Spleen (tissue), 11 donors: ENCODE results near the gene CREB3. TPM values are rescaled to one million over a fixed set of nuclear protein-coding genes. Genes with fewer than 3 reads are reported as not detected.

Source experiments
- DNase-seq: peaks from one replicate; pipeline ENCODE4 v3.0.0-alpha.2; 2020
- H3K27ac ChIP-seq, 8 donors: fragments of 200-600 bp; sonication (generic) in 7 of 8; 1 replicate in 4 of 8; 2 replicates in 4 of 8; pipeline versions ENCODE4 v1.5.0 to v1.8.0; 2016 to 2021; ENCODE audit warnings: inconsistent platforms in 4 of 8, mild to moderate bottlenecking in 4 of 8, moderate library complexity in 1 of 8
- H3K27me3 ChIP-seq, 7 donors: fragments of 200-600 bp; sonication (generic) in 6 of 7; replicated peaks in 1 of 7; 1 replicate in 4 of 7; 2 replicates in 3 of 7; pipeline versions ENCODE4 v1.5.0 to v1.8.0; 2016 to 2021; ENCODE audit warnings: inconsistent platforms in 3 of 7, mild to moderate bottlenecking in 1 of 7
- H3K36me3 ChIP-seq, 6 donors: fragments of 200-600 bp; sonication (generic) in 5 of 6; 1 replicate in 4 of 6; 2 replicates in 2 of 6; pipeline versions ENCODE4 v1.5.0 to v1.8.0; 2016 to 2021; ENCODE audit warnings: inconsistent platforms in 2 of 6
- H3K4me1 ChIP-seq, 6 donors: fragments of 200-600 bp; sonication (generic) in 5 of 6; 1 replicate in 3 of 6; 2 replicates in 3 of 6; pipeline versions ENCODE4 v1.5.0 to v1.8.0; 2016 to 2021; ENCODE audit warnings: inconsistent platforms in 3 of 6
- H3K4me3 ChIP-seq, 8 donors: fragments of 200-600 bp; sonication (generic) in 7 of 8; 1 replicate in 4 of 8; 2 replicates in 4 of 8; pipeline versions ENCODE4 v1.5.0 to v1.8.0; 2016 to 2021; ENCODE audit warnings: inconsistent platforms in 4 of 8, mild to moderate bottlenecking in 4 of 8, moderate library complexity in 2 of 8
- H3K9me3 ChIP-seq, 8 donors: fragments of 200-600 bp; sonication (generic) in 7 of 8; 1 replicate in 4 of 8; 2 replicates in 4 of 8; pipeline versions ENCODE4 v1.5.0 to v1.8.0; 2016 to 2021; ENCODE audit warnings: inconsistent platforms in 4 of 8
- CTCF ChIP-seq, 11 experiments: fragments of 200-600 bp in 7 of 11; fragments of 450-650 bp in 4 of 11; sonication (generic) in 4 of 11; IDR thresholded peaks in 8 of 11; conservative IDR thresholded peaks in 3 of 11; 1 replicate in 7 of 11; 2 replicates in 4 of 11; pipeline versions ENCODE4 v1.4.0 to v1.8.0; 2016 to 2021; ENCODE audit warnings: antibody characterized with exemption in 11 of 11, inconsistent platforms in 4 of 11, mild to moderate bottlenecking in 1 of 11
- POLR2A ChIP-seq, 3 donors: fragments of 450-650 bp; IDR thresholded peaks; one replicate each; pipeline ENCODE4 v1.5.1; 2017; ENCODE audit warnings: antibody characterized with exemption in 3 of 3, mild to moderate bottlenecking in 1 of 3
- POLR2AphosphoS5 ChIP-seq, 3 donors: sonication (generic); formaldehyde crosslinking; IDR thresholded peaks; one replicate each; pipeline ENCODE4 v1.5.1; 2017; ENCODE audit warnings: antibody characterized with exemption in 3 of 3
- WGBS, 5 donors: extraction: QIAGEN DNeasy Blood & Tissue Kit in 3 of 5; methylation state at CpG; one replicate each; pipeline versions ENCODE4 v1.1.5 to v1.1.7; 2013 to 2018; 5-methylcytosine and 5-hydroxymethylcytosine counted together
- intact Hi-C: fragments of 100-400 bp; cut with DNase I; formaldehyde crosslinking; loops from one replicate; pipeline ENCODE4 v1.15.0; 2023; ENCODE audit warnings: low total_unique reads
- polyA plus RNA-seq, 3 donors: library from polyadenylated mRNA; stranded (reverse); fragments of 200-250 nt; gene quantifications; one replicate each; pipeline ENCODE4 v1.2.1, GENCODE V29; 2013
- total RNA-seq, 7 donors: library from RNA; depleted of rRNA in 3 of 7; stranded (reverse); fragments of >200 nt in 3 of 7; fragmentation: NEBNext Ultra II Directional in 4 of 7; extraction: Animal tissue kit (Norgen Biotek cat#: 25700) in 4 of 7; gene quantifications; one replicate each; pipeline versions ENCODE4 v1.1.0 to v1.2.1, GENCODE V29; 2016 to 2021
- donor health status: healthy with polysubstance abuse.
- donor health status: DM: no; HTN: no; CAD: no; lungs with moderate emphysema.
- donor health status: DM: no; HTN: no; CAD: no.
- donor health status: Bipolar disorder and iron deficiency.
- donor health status: healthy.
- donor health status: DM: no; HTN: no; CAD: no.
- donor health status: DM: yes; HTN: yes; CAD: no.

Gene CREB3
- total and polyA plus RNA-seq, 10 donors = 14.7 to 35.9 (median 25.7) TPM

- Histone ChIP-seq H3K27me3 (no peaks in the 10 kb centered on the region), H3K36me3 (peaks cover 35 to 100% (median 100%) of the 10 kb centered on the region in 6 donors), H3K9me3 (no peaks in the 10 kb centered on the region), H3K27ac (no peak overlapping the region), H3K4me3 (no peak overlapping the region), H3K4me1 (peaks cover 0 to 9% (median 0%) of the 10 kb centered on the region in 6 donors)
- no peak for DNase-seq
- 81 to 94% (median 88%) methylated on average over 7 of the region's 7 CpGs for WGBS, 5 donors
- TF ChIP-seq POLR2AphosphoS5 (IDR thresholded peaks at IDR 0.05) = peak in 1 of 3 donors; percentile 21
- no peak for TF ChIP-seq CTCF (IDR thresholded peaks at IDR 0.05 in 8 of 11, conservative IDR thresholded peaks at IDR 0.05 in 3 of 11)
- TF ChIP-seq POLR2A (IDR thresholded peaks at IDR 0.05) = no peak
- intact Hi-C loops = no loop called here
Observed at GRCh38 chr9:35710818-35711500, 21.5 kb upstream of the CREB3 start.

DNA sequence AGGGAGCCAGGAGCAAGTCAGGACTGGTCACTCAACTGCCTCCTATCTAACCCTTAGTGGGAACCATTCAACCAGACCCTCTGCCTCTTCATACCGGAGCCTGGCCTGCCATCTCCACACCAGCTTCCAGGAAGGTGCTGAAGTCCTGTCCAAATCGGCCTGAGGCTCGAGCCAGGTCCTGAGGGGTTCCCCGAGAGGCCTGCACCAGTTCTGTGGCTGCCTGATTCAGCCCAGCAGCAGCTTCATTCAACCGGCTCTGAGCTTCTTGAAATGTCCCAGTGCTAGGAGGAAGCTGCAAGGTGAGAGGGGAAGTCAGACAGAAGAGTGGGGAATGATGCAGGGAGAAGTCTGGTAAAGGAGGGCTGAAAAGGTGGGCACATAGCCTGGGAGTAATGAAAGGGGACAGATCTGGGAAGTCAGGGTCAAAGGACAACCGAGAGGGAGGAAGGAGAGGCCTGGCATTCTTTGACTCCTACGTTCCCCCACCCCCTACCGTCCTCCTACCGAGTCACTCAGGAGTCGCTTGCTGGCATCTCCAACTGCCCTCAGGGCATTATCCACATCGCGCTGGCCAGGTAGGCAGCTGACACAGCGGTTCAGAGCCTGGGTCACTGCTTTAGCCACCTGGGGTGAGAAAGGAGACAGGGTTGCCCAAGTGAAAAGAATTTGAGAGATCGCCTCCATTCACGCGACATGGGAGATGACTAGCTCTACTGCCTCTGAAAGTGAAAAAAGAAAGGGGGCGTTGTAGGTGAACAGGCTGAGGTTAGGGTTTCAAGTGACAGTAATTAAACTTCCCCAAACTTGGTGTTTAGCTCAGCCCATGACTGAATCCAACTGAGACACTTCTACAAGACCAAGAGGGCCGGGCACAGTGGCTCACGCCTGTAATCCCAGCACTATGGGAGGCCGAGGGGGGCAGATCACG is 20.7 kb upstream of the CREB3 start:
- 82 to 93% (median 86%) methylated on average over 21 of the region's 21 CpGs for WGBS, 5 donors
- TF ChIP-seq CTCF (IDR thresholded peaks at IDR 0.05 in 8 of 11, conservative IDR thresholded peaks at IDR 0.05 in 3 of 11) (no peak), POLR2A (IDR thresholded peaks at IDR 0.05) (no peak), POLR2AphosphoS5 (IDR thresholded peaks at IDR 0.05) (peak in 1 of 3 donors; percentile 24)
- intact Hi-C loops = no loop called here
- Histone ChIP-seq H3K9me3 (no peaks in the 10 kb centered on the region), H3K27ac (peak overlapping the region in 1 of 8 donors; percentile 23), H3K36me3 (peaks cover 27 to 100% (median 100%) of the 10 kb centered on the region in 6 donors), H3K27me3 (no peaks in the 10 kb centered on the region), H3K4me3 (no peak overlapping the region), H3K4me1 (peaks cover 0 to 6% (median 0%) of the 10 kb centered on the region in 6 donors)
- DNase-seq = no peak

DNA sequence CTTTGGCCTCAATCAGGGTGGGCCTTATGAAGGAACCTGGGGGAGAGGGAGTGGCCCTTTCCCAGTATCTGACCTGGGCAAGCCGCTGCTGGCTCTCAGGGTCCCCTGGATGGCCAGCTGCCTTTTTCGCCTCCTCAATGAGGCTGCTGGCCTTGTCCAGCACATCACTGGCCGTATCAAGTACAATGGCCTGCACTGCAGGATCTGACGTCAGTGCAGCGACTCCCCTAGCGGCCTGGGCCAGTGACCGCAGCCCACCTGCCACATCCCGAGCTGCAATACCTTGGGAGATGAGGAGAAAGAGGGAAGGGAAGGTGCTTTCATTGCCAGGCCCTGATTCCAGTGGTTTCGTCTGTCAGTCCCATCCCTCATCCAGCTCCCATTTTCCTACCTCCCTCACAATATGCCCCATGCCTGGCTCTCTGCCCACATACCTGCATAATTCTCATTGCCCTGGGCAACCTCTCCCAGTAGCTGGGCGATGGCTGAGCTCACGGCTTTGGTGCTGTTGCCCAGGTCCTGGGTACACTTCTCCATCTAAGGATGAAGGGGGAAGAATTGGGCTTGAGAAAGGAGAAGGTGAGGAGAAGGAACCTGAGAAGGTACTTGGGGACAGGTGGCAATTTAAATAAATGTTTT is 19.6 kb upstream of the CREB3 start:
- H3K27ac ChIP-seq = peak overlapping the region in 1 of 8 donors; percentile 24
- no peak for TF ChIP-seq CTCF (IDR thresholded peaks at IDR 0.05 in 8 of 11, conservative IDR thresholded peaks at IDR 0.05 in 3 of 11)
- TF ChIP-seq POLR2AphosphoS5 (IDR thresholded peaks at IDR 0.05) = peak in 2 of 3 donors; percentile 6 to 54
- H3K36me3 ChIP-seq = peaks cover 22 to 100% (median 100%) of the 10 kb centered on the region in 6 donors
- H3K9me3 ChIP-seq = no peaks in the 10 kb centered on the region
- H3K4me1 ChIP-seq = peaks cover 0 to 6% (median 0%) of the 10 kb centered on the region in 6 donors
- H3K4me3 ChIP-seq = no peak overlapping the region
- DNase-seq = no peak
- no peaks in the 10 kb centered on the region for H3K27me3 ChIP-seq
- intact Hi-C loops = no loop called here
- WGBS, 5 donors = 88 to 94% (median 91%) methylated on average over 11 of the region's 11 CpGs
